ENCODE measurements around the gene TMED9.
"Not testable (repeated sequence)": the region's sequence is repeated elsewhere in the genome, so short reads cannot be mapped to it uniquely, and the experiment has no call there.

TMED9 gene

DNA sequence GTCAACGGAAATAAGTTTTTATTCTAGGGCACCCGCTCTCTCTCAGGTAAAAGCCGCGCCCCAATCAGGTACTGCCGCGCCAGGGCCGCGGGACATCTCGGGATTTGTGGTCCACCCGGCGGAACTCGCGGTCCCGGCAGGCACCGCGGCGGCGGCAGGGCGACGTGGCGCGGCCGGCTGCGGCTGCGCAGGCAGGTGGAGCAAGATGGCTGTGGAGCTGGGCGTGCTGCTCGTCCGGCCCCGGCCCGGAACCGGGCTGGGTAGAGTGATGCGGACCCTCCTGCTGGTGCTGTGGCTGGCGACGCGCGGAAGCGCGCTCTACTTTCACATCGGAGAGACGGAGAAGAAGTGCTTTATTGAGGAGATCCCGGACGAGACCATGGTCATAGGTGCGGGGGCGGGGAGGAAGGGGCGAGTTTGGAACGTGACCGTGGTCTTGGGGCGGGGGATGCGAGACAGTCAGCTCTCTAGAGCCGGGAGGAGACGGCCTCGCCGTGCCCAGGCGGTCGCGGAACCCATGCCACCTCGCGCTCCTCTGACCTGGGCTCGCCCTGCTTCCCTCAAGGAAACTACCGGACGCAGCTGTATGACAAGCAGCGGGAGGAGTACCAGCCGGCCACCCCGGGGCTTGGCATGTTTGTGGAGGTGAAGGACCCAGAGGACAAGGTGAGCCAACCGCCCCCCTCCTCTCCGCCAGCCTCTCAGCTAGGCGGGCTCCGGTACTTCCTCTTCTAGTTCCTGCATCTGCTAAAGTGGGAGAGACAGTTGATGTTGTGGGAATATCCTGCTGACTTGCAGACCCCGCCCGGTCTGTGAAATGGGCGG, at the start of gene TMED9:
Gene TMED9 (plus strand): TSS at position 194 of the 825 bp plus-strand sequence. CDS start 12 bp downstream, at position 206.
- peak; percentile 67 for DNase-seq (ENCODE audit: low spot score)
- no peak for FAIRE-seq

- DNase-seq (ENCODE audit: low spot score), result no peak
- FAIRE-seq, result no peak
Observed at GRCh38 chr5:177542816-177543465, 49.1 kb upstream of the TMED9 start.

DNA sequence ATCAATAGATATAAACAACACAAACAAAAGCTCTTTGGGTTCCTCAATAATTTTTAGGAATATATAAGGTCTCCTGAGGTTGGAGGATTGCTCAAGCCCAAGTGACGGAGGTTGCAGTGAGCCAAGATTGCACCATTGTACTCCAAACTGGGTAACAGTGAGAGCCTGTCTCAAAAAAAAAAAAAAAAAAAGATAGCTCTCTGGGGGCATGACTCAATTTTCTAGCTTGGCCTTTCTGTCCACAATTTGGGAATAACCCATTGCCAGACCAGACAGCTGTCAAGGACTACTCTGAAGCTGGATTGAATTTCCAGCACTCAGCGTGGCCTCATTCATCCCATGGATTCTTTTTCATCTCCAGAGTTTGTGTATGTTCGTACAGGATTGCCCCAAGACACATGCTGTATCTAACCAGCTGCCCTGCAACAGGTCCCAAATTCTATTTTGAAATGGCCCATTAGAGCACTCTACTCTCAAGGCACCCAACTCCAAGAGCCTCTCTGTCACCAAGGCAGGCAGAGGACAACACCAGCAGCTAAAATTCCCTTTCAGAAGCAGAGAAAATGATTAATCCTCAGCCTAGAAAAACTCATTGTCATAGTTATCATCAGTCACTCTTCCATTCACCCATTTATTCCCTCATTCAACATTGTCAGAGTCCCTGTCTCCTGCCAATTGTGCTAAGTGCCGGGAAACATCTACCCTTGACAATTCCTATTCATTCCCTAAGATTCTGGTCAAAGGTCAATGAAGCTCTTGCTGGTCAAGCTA, 46.3 kb upstream of the TMED9 start:
- no peak for DNase-seq (ENCODE audit: low spot score)
- FAIRE-seq, result no peak

- FAIRE-seq (peak; percentile 86), DNase-seq (ENCODE audit: low spot score) (peak; percentile 78)
Observed at GRCh38 chr5:177546258-177546741, 45.7 kb upstream of the TMED9 start.

DNA sequence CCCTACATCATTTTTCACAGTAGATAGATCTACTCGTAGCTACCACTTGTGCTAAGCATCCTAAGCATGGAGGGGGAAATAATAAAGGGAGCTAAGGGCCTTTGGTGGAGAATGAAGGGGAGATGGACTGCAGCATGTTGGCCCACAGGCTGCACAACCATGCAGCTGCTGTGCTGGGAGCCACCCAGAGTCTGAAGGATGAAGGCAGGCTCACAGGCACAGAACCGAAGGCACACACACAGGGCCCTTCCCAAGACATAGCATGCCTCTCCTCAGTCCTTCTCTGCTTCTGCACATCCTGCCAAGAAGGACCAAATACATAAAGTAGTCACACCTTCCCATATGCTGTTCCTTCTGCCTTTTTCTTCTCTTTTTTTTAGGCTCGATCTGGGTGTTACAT, 44.3 kb upstream of the TMED9 start:
- FAIRE-seq (no peak), DNase-seq (ENCODE audit: low spot score) (no peak)

DNA sequence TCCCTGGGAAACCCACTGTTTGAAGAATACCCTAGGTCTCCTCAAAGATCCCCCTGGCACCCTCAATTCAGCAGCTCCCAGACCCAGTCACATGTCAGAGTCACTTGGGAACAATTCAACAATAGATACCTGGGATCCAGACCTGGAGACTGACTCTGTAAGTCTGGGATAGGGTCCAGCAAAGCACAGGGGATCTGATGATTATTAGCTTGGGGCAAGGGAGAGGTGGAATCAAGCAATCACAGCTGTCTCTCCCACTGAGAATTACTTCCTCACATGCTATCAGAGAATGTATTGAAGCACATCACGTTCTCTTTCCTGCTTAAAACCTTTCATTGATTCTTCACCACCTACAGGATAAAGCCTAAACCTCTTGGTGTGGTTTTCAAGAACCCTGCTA, 43.5 kb upstream of the TMED9 start:
- DNase-seq (ENCODE audit: low spot score) (no peak), FAIRE-seq (no peak)

GRCh38 chr5:177550122-177550521, 41.9 kb upstream of the TMED9 start:
- no peak for DNase-seq (ENCODE audit: low spot score)
- no peak for FAIRE-seq

DNA sequence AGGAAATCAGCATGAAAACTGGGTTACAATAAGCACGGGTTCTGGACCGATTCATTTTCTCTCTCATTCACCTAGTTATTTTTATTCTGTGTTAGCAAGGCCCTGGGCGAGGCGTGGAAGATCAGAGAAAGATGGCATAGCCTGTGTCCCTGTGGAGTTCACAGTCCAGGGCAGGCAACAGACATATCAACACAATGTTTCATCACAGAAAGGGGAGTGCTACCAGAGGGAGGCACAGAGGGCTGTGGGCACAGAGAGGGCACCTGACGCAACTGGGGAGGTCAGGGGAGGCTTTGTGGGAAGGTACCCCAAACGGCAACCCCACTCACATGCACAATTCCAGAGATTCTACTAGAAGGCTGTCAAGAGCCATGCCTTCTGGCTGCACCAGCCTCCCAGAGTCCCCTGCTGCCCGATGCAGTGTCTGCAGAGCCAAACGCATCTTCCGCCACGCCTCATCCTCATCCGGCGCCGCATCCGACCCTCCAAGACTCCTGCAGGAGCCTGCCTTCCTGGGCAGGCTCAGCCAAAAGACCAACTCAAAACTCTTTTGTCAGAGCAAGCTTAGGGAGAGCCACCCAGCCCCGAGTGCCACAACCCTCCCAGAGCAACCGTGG, 39.1 kb upstream of the TMED9 start:
- DNase-seq (ENCODE audit: low spot score) (no peak), FAIRE-seq (no peak)

- FAIRE-seq (no peak), DNase-seq (ENCODE audit: low spot score) (no peak)
Observed at GRCh38 chr5:177553671-177554429, 38.2 kb upstream of the TMED9 start.

- DNase-seq (ENCODE audit: low spot score) (peak; percentile 82), FAIRE-seq (no peak)
Observed at GRCh38 chr5:177554474-177555111, 37.4 kb upstream of the TMED9 start, which contains the start of gene FAM193B. Gene FAM193B (minus strand): TSS chr5:177554563. CDS start chr5:177554458, 105 bp downstream.

DNA sequence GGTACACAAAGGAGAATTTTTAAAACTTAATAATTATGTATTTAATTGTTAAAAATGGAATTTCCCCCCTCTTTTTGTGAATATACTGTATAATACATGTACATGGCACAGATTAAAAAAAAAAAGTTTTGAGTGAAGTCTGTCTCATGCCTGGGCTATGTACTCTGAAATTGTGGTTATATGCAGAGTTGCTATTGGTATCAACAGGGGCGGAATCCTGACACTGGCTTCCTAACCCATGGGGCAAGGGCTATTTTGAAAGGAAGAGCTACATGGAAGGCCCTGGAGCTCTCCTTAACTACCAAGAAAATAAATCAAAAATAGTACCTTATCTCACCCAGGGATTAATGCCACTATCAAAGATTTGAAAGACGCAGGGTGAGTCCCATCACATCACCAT, 36.8 kb upstream of the TMED9 start:
- DNase-seq (ENCODE audit: low spot score) (no peak), FAIRE-seq (no peak)

DNA sequence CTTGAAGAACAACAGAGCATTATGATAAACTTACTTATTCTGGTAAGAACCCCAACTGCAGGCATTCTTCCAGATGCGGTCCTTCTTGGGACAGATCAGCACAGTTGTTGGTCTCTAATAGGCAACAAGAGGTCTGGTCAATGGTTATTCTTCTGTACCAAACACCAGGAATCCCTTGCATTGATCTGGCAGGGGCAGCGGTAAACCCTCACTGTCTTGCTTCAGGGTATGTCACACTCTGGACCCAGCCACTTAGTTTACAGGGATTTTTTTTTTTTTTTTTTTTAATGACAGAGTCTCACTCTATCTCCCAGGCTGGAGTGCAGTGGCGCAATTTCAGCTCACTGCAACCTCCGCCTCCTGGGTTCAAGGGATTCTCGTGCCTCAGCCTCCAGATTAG, 36.3 kb upstream of the TMED9 start:
- DNase-seq (ENCODE audit: low spot score), result no peak
- no peak for FAIRE-seq

- DNase-seq (ENCODE audit: low spot score) (no peak), FAIRE-seq (no peak)
Observed at GRCh38 chr5:177557041-177557647, 34.9 kb upstream of the TMED9 start.

- FAIRE-seq, result no peak
Observed at GRCh38 chr5:177557796-177558195, 34.2 kb upstream of the TMED9 start.

GRCh38 chr5:177559446-177559941, 32.5 kb upstream of the TMED9 start:
- DNase-seq (ENCODE audit: low spot score); FAIRE-seq: not testable (repeated sequence)

More at GRCh38 chr5:177557796-177558195, 34.2 kb upstream of the TMED9 start:
- DNase-seq (ENCODE audit: low spot score), result no peak

DNA sequence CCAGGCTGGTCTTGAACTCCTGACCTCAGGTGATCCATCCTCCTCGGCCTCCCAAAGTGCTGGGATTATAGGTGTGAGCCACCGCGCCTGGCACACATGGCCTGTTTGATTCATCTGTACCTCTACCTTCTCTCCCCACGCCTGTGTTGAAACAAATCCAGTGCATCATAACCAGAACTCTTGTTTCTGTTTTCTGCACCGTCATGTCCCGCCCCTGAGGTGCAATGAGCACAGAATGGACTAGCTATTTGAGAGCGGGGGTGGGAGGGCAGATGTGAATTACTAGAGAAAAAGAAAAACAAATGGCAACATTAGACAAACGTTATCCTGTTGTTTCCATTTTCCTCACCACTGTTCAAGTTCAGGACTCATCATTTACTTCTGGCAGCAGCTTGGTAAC, 27.0 kb upstream of the TMED9 start:
- FAIRE-seq, result no peak

DNA sequence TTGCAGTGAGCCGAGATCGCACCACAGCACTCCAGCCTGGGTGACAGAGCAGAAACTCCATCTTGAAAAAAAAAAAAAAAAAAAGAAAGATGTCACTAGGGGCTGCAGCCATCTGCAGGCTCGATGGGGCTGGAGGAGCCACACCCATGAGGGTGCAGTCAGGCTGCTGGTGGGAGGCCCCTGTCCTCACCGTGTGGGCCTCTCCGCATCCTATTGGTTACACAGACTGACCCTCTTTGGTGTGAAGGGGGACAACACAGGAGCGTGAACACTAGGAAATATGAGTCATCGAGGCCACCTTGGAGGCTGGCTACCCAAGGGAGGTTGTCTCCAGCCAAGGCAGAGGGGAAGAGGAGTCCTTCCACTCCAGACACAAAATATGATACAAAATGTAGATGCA, 23.7 kb upstream of the TMED9 start:
- no peak for DNase-seq (ENCODE audit: low spot score)
- no peak for FAIRE-seq

More for the DNA sequence above, 27.0 kb upstream of the TMED9 start:
- DNase-seq (ENCODE audit: low spot score), result no peak

DNA sequence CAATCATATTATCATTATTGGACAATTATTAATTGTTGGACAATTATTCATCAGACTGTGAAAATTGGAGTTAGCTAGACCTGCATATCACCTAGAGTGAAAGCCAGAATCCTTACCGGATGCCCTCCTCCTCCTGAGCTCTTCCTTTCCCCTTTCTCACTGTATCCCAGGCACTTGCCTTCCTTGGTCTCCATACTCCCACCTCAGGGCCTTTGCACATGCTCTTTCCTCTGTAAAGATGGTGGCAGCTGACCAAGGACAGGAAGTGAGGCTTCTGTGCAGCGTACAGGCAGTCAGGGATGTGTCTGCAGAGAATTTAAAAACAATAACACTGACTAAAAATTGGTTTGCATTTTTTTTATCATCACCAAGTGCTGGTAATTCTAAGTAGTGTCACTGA, 22.1 kb upstream of the TMED9 start:
- FAIRE-seq (no peak), DNase-seq (ENCODE audit: low spot score) (no peak)

DNA sequence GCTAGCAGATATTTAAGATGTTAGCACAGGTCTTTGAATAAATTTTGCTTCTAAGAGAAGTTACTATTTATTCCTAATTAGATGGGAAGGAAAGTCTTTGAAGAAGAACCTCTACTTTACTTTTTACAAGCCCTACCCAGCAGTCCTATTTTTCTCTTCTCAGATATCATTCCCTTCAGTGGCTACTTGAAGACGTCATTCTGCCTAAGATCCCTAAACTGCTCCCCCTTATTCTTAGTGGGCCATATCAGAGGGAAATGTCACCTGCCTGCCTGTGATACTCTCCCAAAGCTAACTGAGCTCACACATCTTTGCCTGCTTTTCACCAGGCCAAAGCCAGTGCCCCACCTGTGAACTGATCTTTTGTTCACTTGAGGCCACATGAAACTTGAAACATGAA, 16.5 kb upstream of the TMED9 start:
- FAIRE-seq, result no peak

More for the DNA sequence above, 16.5 kb upstream of the TMED9 start:
- no peak for DNase-seq (ENCODE audit: low spot score)
